Ovary (tissue), 9 donors: Measurements from ENCODE around the gene TPM1. TPM values are rescaled to one million over a fixed set of nuclear protein-coding genes. Genes with fewer than 3 reads are reported as not detected.
A peak's percentile ranks its signal among the peaks of the same experiment; 100 is the strongest.

ENCODE experiments used
- DNase-seq, 5 donors: peaks; one replicate each; pipeline ENCODE4 v3.0.0-alpha.2; 2019 to 2020
- H3K27ac ChIP-seq, 2 donors: fragments of 200-600 bp; one replicate each; pipeline versions ENCODE4 v1.5.1 to v1.8.0; 2019 to 2022
- H3K27me3 ChIP-seq: fragments of 200-600 bp; one replicate; pipeline ENCODE4 v1.8.0; 2022
- H3K36me3 ChIP-seq: fragments of 200-600 bp; sonication (generic); one replicate; pipeline ENCODE4 v1.5.1; 2019
- H3K4me1 ChIP-seq: one replicate; pipeline ENCODE4 v1.8.1; 2013; ENCODE audit warnings: mild to moderate bottlenecking, moderate library complexity; ENCODE audit not compliant: insufficient read depth
- H3K4me3 ChIP-seq: fragments of 200-600 bp; sonication (generic); one replicate; pipeline ENCODE4 v1.5.1; 2017
- H3K9me3 ChIP-seq, 2 donors: fragments of 200-600 bp in 1 of 2; sonication (generic) in 1 of 2; one replicate each; pipeline versions ENCODE4 v1.5.1 to v1.8.1; 2013 to 2019; ENCODE audit warnings: mild to moderate bottlenecking in 1 of 2, moderate library complexity in 1 of 2
- EP300 ChIP-seq: sonication (generic); formaldehyde crosslinking; IDR thresholded peaks from one replicate; pipeline ENCODE4 v1.6.1; 2017; ENCODE audit warnings: antibody characterized with exemption
- POLR2A ChIP-seq: fragments of 450-650 bp; IDR thresholded peaks from one replicate; pipeline ENCODE4 v1.6.1; 2017; ENCODE audit warnings: antibody characterized with exemption, mild to moderate bottlenecking, moderate library complexity
- WGBS, 3 donors: extraction: QIAGEN DNeasy Blood & Tissue Kit in 1 of 3; methylation state at CpG; one replicate each; pipeline versions ENCODE4 v1.1.5 to v1.1.7; 2013 to 2017; 5-methylcytosine and 5-hydroxymethylcytosine counted together
- intact Hi-C, 4 donors: fragments of 100-400 bp; cut with DNase I; formaldehyde crosslinking; loops; one replicate each; pipeline versions ENCODE4 v1.11.0 to v1.15.1; 2022 to 2023
- polyA plus RNA-seq, 2 donors: library from polyadenylated mRNA; stranded (reverse); fragments of 200-250 nt in 1 of 2; fragments of 350-450 nt in 1 of 2; fragmentation: Illumina TruSeq in 1 of 2; extraction: RNeasy Lipid Tissue Mini Kit (QIAGEN cat#74804) in 1 of 2; gene quantifications; one replicate each; pipeline ENCODE4 v1.2.3, GENCODE V29; 2013 to 2014
- total RNA-seq, 7 donors: library from RNA; depleted of rRNA in 2 of 7; stranded (reverse); fragments of >200 nt in 2 of 7; fragmentation: NEBNext Ultra II Directional in 3 of 7; extraction: Animal tissue kit (Norgen Biotek cat#: 25700) in 3 of 7; gene quantifications; one replicate each; pipeline versions ENCODE4 v1.1.0 to v1.2.4, GENCODE V29; 2016 to 2023
- TF ChIP-seq, protein P1 (sequence below), 3 donors: fragments of 450-650 bp in 2 of 3; fragments of 200-600 bp in 1 of 3; IDR thresholded peaks; one replicate each; pipeline versions ENCODE4 v1.5.1 to v1.8.0; 2016 to 2022; ENCODE audit warnings: antibody characterized with exemption in 3 of 3, mild to moderate bottlenecking in 1 of 3
- donor health status: DM: no; HTN: no; CAD: no; lungs with moderate emphysema.
- donor health status: DM: no; HTN: no; CAD: no.
- donor health status: Bipolar disorder and iron deficiency.
- donor health status: DM: yes; HTN: yes; CAD: no.
- donor health status: DM: no; HTN: no; CAD: no.
- donor health status: DM: yes; HTN: yes; CAD: no.

The TPM1 gene
- total and polyA plus RNA-seq, 9 donors: 204 to 695 (median 332) TPM

- Histone ChIP-seq H3K36me3 (no peaks in the 10 kb centered on the region), H3K4me3 (no peak overlapping the region), H3K27ac (no peak overlapping the region), H3K9me3 (no peaks in the 10 kb centered on the region), H3K4me1 (no peaks in the 10 kb centered on the region), H3K27me3 (no peaks in the 10 kb centered on the region)
- intact Hi-C loops: no loop called here
- WGBS, 3 donors: 88 to 95% (median 90%) methylated on average over 5 of the region's 5 CpGs
- no peak for DNase-seq
- TF ChIP-seq EP300: no peak
- TF ChIP-seq, protein P1, sequence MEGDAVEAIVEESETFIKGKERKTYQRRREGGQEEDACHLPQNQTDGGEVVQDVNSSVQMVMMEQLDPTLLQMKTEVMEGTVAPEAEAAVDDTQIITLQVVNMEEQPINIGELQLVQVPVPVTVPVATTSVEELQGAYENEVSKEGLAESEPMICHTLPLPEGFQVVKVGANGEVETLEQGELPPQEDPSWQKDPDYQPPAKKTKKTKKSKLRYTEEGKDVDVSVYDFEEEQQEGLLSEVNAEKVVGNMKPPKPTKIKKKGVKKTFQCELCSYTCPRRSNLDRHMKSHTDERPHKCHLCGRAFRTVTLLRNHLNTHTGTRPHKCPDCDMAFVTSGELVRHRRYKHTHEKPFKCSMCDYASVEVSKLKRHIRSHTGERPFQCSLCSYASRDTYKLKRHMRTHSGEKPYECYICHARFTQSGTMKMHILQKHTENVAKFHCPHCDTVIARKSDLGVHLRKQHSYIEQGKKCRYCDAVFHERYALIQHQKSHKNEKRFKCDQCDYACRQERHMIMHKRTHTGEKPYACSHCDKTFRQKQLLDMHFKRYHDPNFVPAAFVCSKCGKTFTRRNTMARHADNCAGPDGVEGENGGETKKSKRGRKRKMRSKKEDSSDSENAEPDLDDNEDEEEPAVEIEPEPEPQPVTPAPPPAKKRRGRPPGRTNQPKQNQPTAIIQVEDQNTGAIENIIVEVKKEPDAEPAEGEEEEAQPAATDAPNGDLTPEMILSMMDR (IDR thresholded peaks at IDR 0.05): no peak
- TF ChIP-seq POLR2A: no peak
Observed at GRCh38 chr15:63038926-63039673, 3.4 kb upstream of the TPM1 start.

- Histone ChIP-seq H3K4me3 (no peak overlapping the region), H3K36me3 (no peaks in the 10 kb centered on the region), H3K9me3 (no peaks in the 10 kb centered on the region), H3K4me1 (no peaks in the 10 kb centered on the region), H3K27me3 (no peaks in the 10 kb centered on the region), H3K27ac (no peak overlapping the region)
- no peak for TF ChIP-seq EP300
- TF ChIP-seq, protein P1 (IDR thresholded peaks at IDR 0.05): no peak
- no peak for TF ChIP-seq POLR2A
- DNase-seq: no peak
- WGBS, 3 donors: 93 to 95% (median 94%) methylated on average over 4 of the region's 4 CpGs
- intact Hi-C loops: loop anchor here in 3 of 4 donors (5.0 to 10.0 kb wide), 7 partner anchors 93 to 258 kb away; partner anchors contain the start of gene RPS27L (in 1 of the 3)
Observed at GRCh38 chr15:63039811-63040210, 2.7 kb upstream of the TPM1 start.

DNA sequence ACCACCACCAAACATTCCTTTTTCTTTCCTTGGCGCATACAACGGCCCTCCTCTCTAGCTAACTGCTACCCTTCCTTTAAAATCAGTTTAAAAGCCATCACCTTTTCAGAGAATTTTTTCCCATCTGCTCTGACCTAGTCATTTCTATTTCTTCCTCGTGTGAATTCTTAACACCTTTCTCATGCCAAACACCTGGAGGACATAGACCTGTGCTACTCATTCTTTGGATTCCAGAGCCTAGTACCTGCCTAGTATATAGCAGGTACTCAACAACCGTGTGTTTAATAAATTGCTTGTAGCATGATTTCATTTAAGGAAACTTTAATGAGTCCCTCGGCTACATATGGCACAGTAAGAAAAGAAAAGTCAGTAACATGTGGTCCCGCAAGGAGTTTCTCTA, 2.0 kb upstream of the TPM1 start:
- TF ChIP-seq POLR2A (no peak), EP300 (no peak)
- TF ChIP-seq, protein P1 (IDR thresholded peaks at IDR 0.05): no peak
- intact Hi-C loops: loop anchor here in 3 of 4 donors (5.0 to 10.0 kb wide), 7 partner anchors 93 to 258 kb away; partner anchors contain the start of gene RPS27L (in 1 of the 3)
- Histone ChIP-seq H3K27me3 (no peaks in the 10 kb centered on the region), H3K4me1 (no peaks in the 10 kb centered on the region), H3K9me3 (no peaks in the 10 kb centered on the region), H3K36me3 (no peaks in the 10 kb centered on the region), H3K27ac (no peak overlapping the region), H3K4me3 (no peak overlapping the region)
- 87 to 92% (median 90%) methylated on average over 6 of the region's 6 CpGs for WGBS, 3 donors
- DNase-seq: no peak

DNA sequence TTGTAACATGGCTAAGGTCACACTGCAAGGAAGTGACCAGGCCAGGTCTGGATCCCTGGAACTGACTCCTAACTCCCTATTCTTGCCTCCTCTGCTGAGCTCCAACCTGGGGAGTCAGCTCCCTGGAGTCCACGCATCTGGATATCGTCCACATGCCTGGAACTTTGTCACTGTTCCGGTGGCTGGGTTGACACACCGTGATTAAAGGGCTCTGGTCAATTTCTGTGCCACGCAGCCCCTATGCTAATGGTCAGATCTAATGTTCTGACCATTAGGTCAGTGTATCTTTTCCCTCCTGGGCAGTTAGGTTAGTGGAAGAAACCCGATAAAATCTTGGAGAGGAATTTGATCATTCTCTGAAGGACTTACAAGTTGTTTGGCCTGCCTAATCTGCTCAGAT, 1.6 kb upstream of the TPM1 start:
- DNase-seq: no peak
- no peaks in the 10 kb centered on the region for H3K27me3 ChIP-seq
- H3K36me3 ChIP-seq: no peaks in the 10 kb centered on the region
- 66 to 75% (median 71%) methylated on average over 6 of the region's 6 CpGs for WGBS, 3 donors
- H3K4me3 ChIP-seq: no peak overlapping the region
- intact Hi-C loops: loop anchor here in 3 of 4 donors (5.0 to 10.0 kb wide), 7 partner anchors 94 to 259 kb away; partner anchors contain the start of gene RPS27L (in 1 of the 3)
- peak overlapping the region; percentile 6 to 73 for H3K27ac ChIP-seq
- TF ChIP-seq, protein P1 (IDR thresholded peaks at IDR 0.05): no peak
- TF ChIP-seq EP300 (no peak), POLR2A (no peak)
- no peaks in the 10 kb centered on the region for H3K9me3 ChIP-seq
- H3K4me1 ChIP-seq: no peaks in the 10 kb centered on the region
